ENCODE data around the gene LCE3E. TPM values are rescaled to one million over a fixed set of nuclear protein-coding genes. Genes with fewer than 3 reads are reported as not detected.
"Not testable (repeated sequence)": the region's sequence is repeated elsewhere in the genome, so short reads cannot be mapped to it uniquely, and the experiment has no call there.

The LCE3E gene
- total RNA-seq, 1 donor from 2014 or later, result not detected

DNA sequence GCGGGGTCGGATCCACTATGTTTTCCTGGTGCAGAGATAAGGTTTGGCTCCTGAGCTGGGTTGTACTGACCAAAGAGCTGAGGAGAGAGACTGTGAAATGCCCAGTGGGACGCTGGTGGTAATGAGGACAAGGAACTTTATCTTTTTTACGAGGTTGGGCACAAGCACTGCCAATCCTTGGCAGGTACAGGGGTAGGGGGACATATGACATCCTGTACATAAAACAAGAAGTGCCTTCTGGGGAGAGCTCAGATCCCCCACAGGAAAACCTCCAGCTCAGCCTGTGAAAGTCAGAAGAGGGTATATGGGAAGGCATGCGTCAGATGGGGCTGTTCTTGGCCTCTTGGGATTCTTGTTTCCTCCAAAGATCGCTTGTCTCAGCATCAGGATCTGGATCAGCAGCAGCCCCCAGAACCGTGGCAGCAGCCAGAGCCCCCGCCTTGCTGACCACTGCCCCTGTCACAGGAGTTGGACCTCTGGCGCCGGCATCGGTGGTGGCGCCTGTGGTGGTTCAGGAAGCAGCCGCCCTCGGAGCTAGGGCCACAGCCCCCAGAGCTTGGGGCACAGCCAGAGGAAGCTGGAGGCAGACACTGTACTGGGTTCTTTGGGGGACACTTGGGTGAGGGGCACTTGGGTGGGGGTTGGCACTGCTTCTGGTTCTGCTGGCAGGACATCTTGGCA is 905 bp downstream of the LCE3E start:
- no peak for FAIRE-seq
- no peak overlapping the region for H3K27ac ChIP-seq (ENCODE audit: low read depth, low read length)

DNA sequence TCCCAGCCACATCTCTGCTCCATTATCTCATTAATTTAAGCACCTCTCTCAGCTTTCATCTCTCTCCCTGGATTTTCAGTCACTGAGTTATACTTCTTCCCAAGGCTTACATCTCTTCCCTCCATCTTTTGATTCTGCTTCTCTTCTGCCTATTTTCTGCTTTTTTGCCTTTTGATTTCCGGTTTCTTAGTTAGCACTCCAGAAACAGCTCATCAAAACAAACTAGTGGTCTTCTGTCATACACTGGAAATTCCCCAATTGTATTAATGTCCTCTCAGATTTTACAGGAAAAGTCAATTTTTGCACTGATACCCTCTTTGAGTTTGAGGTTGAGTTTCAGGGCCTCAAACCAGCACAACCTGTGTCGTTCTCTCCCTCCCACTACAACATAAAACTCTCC is 1.5 kb downstream of the LCE3E start:
- Histone ChIP-seq H3K36me3 (ENCODE audit: insufficient read depth, low read length) (no peaks in the 10 kb centered on the region), H3K4me3 (ENCODE audit: insufficient read depth, low read depth, low read length) (no peak overlapping the region), H4K20me1 (ENCODE audit: insufficient read depth, low read length) (no peaks in the 10 kb centered on the region), H3K79me2 (ENCODE audit: insufficient read depth, low read length) (no peaks in the 10 kb centered on the region), H3K9ac (ENCODE audit: low read length) (no peak overlapping the region), H3K4me2 (ENCODE audit: low read length) (no peak overlapping the region), H3K4me1 (ENCODE audit: insufficient read depth, low read length) (no peaks in the 10 kb centered on the region), H3K27me3 (ENCODE audit: insufficient read depth, low read length) (no peaks in the 10 kb centered on the region), H3K27ac (ENCODE audit: low read depth, low read length) (no peak overlapping the region), H2AFZ (ENCODE audit: low read depth, low read length) (no peak overlapping the region), H3K9me3 (ENCODE audit: insufficient read depth, low read depth, low read length) (peaks cover 4% of the 10 kb centered on the region)
- no peak for FAIRE-seq
- TF ChIP-seq, protein P1, sequence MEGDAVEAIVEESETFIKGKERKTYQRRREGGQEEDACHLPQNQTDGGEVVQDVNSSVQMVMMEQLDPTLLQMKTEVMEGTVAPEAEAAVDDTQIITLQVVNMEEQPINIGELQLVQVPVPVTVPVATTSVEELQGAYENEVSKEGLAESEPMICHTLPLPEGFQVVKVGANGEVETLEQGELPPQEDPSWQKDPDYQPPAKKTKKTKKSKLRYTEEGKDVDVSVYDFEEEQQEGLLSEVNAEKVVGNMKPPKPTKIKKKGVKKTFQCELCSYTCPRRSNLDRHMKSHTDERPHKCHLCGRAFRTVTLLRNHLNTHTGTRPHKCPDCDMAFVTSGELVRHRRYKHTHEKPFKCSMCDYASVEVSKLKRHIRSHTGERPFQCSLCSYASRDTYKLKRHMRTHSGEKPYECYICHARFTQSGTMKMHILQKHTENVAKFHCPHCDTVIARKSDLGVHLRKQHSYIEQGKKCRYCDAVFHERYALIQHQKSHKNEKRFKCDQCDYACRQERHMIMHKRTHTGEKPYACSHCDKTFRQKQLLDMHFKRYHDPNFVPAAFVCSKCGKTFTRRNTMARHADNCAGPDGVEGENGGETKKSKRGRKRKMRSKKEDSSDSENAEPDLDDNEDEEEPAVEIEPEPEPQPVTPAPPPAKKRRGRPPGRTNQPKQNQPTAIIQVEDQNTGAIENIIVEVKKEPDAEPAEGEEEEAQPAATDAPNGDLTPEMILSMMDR (IDR thresholded peaks at IDR 0.05; ENCODE audit: insufficient read depth, low read depth, low read length), result no peak
- no peak for TF ChIP-seq EZH2 (IDR thresholded peaks at IDR 0.05; ENCODE audit: insufficient read depth, low read length)
- no peaks in the 10 kb centered on the region for H3K36me3 Mint-ChIP-seq (ENCODE audit: low read depth, unreplicated experiment)
- no peaks in the 10 kb centered on the region for H3K9me3 Mint-ChIP-seq (ENCODE audit: unreplicated experiment)
- no peaks in the 10 kb centered on the region for H3K27me3 Mint-ChIP-seq (ENCODE audit: low read depth, unreplicated experiment)
- H3K4me1 Mint-ChIP-seq (ENCODE audit: low read depth, unreplicated experiment), result no peaks in the 10 kb centered on the region
- no peak overlapping the region for H3K4me3 Mint-ChIP-seq (ENCODE audit: unreplicated experiment)
- no peak overlapping the region for H3K27ac Mint-ChIP-seq (ENCODE audit: unreplicated experiment)
- no peak for DNase-seq (ENCODE audit: low read depth)

More for the DNA sequence above, 905 bp downstream of the LCE3E start:
- Mint-ChIP-seq H3K36me3 (ENCODE audit: low read depth, unreplicated experiment) (no peaks in the 10 kb centered on the region), H3K27ac (ENCODE audit: unreplicated experiment) (no peak overlapping the region), H3K9me3 (ENCODE audit: unreplicated experiment) (no peaks in the 10 kb centered on the region), H3K4me3 (ENCODE audit: unreplicated experiment) (no peak overlapping the region), H3K27me3 (ENCODE audit: low read depth, unreplicated experiment) (no peaks in the 10 kb centered on the region), H3K4me1 (ENCODE audit: low read depth, unreplicated experiment) (no peaks in the 10 kb centered on the region)
- Histone ChIP-seq H3K4me1 (ENCODE audit: insufficient read depth, low read length) (no peaks in the 10 kb centered on the region), H3K27me3 (ENCODE audit: insufficient read depth, low read length) (no peaks in the 10 kb centered on the region), H3K9ac (ENCODE audit: low read length) (no peak overlapping the region), H2AFZ (ENCODE audit: low read depth, low read length) (no peak overlapping the region), H3K79me2 (ENCODE audit: insufficient read depth, low read length) (no peaks in the 10 kb centered on the region), H3K9me3 (ENCODE audit: insufficient read depth, low read depth, low read length) (peaks cover 4% of the 10 kb centered on the region), H4K20me1 (ENCODE audit: insufficient read depth, low read length) (no peaks in the 10 kb centered on the region), H3K36me3 (ENCODE audit: insufficient read depth, low read length) (no peaks in the 10 kb centered on the region), H3K4me2 (ENCODE audit: low read length) (no peak overlapping the region), H3K4me3 (ENCODE audit: insufficient read depth, low read depth, low read length) (no peak overlapping the region)
- TF ChIP-seq EZH2 (IDR thresholded peaks at IDR 0.05; ENCODE audit: insufficient read depth, low read length), result no peak
- TF ChIP-seq, protein P1 (IDR thresholded peaks at IDR 0.05; ENCODE audit: insufficient read depth, low read depth, low read length), result no peak
- no peak for DNase-seq (ENCODE audit: low read depth)

DNA sequence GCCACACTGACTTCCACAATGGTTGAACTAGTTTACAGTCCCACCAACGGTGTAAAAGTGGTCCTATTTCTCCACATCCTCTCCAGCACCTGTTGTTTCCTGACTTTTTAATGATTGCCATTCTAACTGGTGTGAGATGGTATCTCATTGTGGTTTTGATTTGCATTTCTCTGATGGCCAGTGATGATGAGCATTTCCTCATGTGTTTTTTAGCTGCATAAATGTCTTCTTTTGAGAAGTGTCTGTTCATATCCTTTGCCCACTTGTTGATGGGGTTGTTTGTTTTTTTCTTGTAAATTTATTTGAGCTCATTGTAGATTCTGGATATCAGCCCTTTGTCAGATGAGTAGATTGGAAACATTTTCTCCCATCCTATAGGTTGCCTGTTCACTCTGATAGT is 18.2 kb downstream of the LCE3E start:
- H3K36me3 Mint-ChIP-seq (ENCODE audit: low read depth, unreplicated experiment), result not testable (repeated sequence)

More for the DNA sequence above, 18.2 kb downstream of the LCE3E start:
- not testable (repeated sequence) for H3K9me3 ChIP-seq (ENCODE audit: insufficient read depth, low read depth, low read length); H3K9me3 Mint-ChIP-seq (ENCODE audit: unreplicated experiment); H3K27me3 ChIP-seq (ENCODE audit: insufficient read depth, low read length); FAIRE-seq; DNase-seq (ENCODE audit: low read depth); H3K27ac ChIP-seq (ENCODE audit: low read depth, low read length); H3K4me2 ChIP-seq (ENCODE audit: low read length); H3K4me3 Mint-ChIP-seq (ENCODE audit: unreplicated experiment); H3K4me1 Mint-ChIP-seq (ENCODE audit: low read depth, unreplicated experiment); H3K36me3 ChIP-seq (ENCODE audit: insufficient read depth, low read length); H2AFZ ChIP-seq (ENCODE audit: low read depth, low read length); H3K9ac ChIP-seq (ENCODE audit: low read length); H3K27ac Mint-ChIP-seq (ENCODE audit: unreplicated experiment); H3K27me3 Mint-ChIP-seq (ENCODE audit: low read depth, unreplicated experiment); H3K4me3 ChIP-seq (ENCODE audit: insufficient read depth, low read depth, low read length); H3K4me1 ChIP-seq (ENCODE audit: insufficient read depth, low read length); H3K79me2 ChIP-seq (ENCODE audit: insufficient read depth, low read length); H4K20me1 ChIP-seq (ENCODE audit: insufficient read depth, low read length)
